Trophoblast cell (in vitro differentiated cells and primary cell): Measurements from ENCODE around the gene KRTAP10-5.

ENCODE experiments used
- DNase-seq, 2 donors: peaks; one replicate each; pipeline ENCODE4 v3.0.0-alpha.2; 2016
- H2AFZ ChIP-seq: 2 replicates; pipeline ENCODE4 v1.6.1; 2013; ENCODE audit warnings: low read length, moderate library complexity, mild to moderate bottlenecking; ENCODE audit not compliant: insufficient read depth, poor library complexity
- H2AK5ac ChIP-seq: 2 replicates; pipeline ENCODE4 v1.6.1; 2013; ENCODE audit warnings: mild to moderate bottlenecking, low read length
- H2BK120ac ChIP-seq: 2 replicates; pipeline ENCODE4 v1.6.1; 2013; ENCODE audit warnings: low read length, mild to moderate bottlenecking, moderate library complexity; ENCODE audit not compliant: insufficient read depth, poor library complexity
- H2BK12ac ChIP-seq: 2 replicates; pipeline ENCODE4 v1.6.1; 2013; ENCODE audit warnings: mild to moderate bottlenecking, low read length, moderate library complexity
- H2BK5ac ChIP-seq: 2 replicates; pipeline ENCODE4 v1.6.1; 2013; ENCODE audit warnings: low read length, low read depth, moderate library complexity, mild to moderate bottlenecking; ENCODE audit not compliant: poor library complexity
- H3K14ac ChIP-seq: 2 replicates; pipeline ENCODE4 v1.6.1; 2013; ENCODE audit warnings: mild to moderate bottlenecking, low read length
- H3K18ac ChIP-seq: 2 replicates; pipeline ENCODE4 v1.6.1; 2013; ENCODE audit warnings: mild to moderate bottlenecking, low read length
- H3K23ac ChIP-seq: 2 replicates; pipeline ENCODE4 v1.6.1; 2013; ENCODE audit warnings: low read length
- H3K27ac ChIP-seq: 2 replicates; pipeline ENCODE4 v1.5.1; 2013; ENCODE audit warnings: low read depth, mild to moderate bottlenecking, inconsistent platforms, low read length, moderate library complexity
- H3K27me3 ChIP-seq: 2 replicates; pipeline ENCODE4 v1.6.1; 2013; ENCODE audit warnings: inconsistent platforms, mild to moderate bottlenecking, low read length, moderate library complexity; ENCODE audit not compliant: insufficient read depth
- H3K36me3 ChIP-seq, 2 experiments: 1 replicate in 1 of 2; 2 replicates in 1 of 2; pipeline ENCODE4 v1.6.1; 2013; ENCODE audit warnings: low read length in 2 of 2, mild to moderate bottlenecking in 2 of 2, moderate library complexity in 1 of 2; ENCODE audit not compliant: insufficient read depth in 2 of 2, control insufficient read depth in 1 of 2
- H3K4ac ChIP-seq: 2 replicates; pipeline ENCODE4 v1.6.1; 2013; ENCODE audit warnings: low read depth, mild to moderate bottlenecking, low read length, moderate library complexity
- H3K4me1 ChIP-seq, 2 experiments: 1 replicate in 1 of 2; 2 replicates in 1 of 2; pipeline ENCODE4 v1.6.1; 2013; ENCODE audit warnings: low read length in 2 of 2, mild to moderate bottlenecking in 2 of 2, moderate library complexity in 1 of 2; ENCODE audit not compliant: insufficient read depth in 2 of 2, control insufficient read depth in 1 of 2
- H3K4me2 ChIP-seq: 2 replicates; pipeline ENCODE4 v1.6.1; 2013; ENCODE audit warnings: inconsistent platforms, mild to moderate bottlenecking, low read length, moderate library complexity
- H3K4me3 ChIP-seq: 2 replicates; pipeline ENCODE4 v1.5.1; 2013; ENCODE audit warnings: mild to moderate bottlenecking, low read depth, low read length, inconsistent platforms
- H3K79me1 ChIP-seq: one replicate; pipeline ENCODE4 v1.6.1; 2013; ENCODE audit warnings: low read length
- H3K79me2 ChIP-seq: 2 replicates; pipeline ENCODE4 v1.6.1; 2013; ENCODE audit warnings: low read length, mild to moderate bottlenecking; ENCODE audit not compliant: control insufficient read depth, insufficient read depth, poor library complexity
- H3K9ac ChIP-seq: 2 replicates; pipeline ENCODE4 v1.6.1; 2013; ENCODE audit warnings: mild to moderate bottlenecking, low read length
- H3K9me3 ChIP-seq: 2 replicates; pipeline ENCODE4 v1.6.1; 2013; ENCODE audit warnings: low read depth, mild to moderate bottlenecking, control low read depth, inconsistent platforms, low read length; ENCODE audit not compliant: insufficient read depth
- H4K12ac ChIP-seq: 2 replicates; pipeline ENCODE4 v1.6.1; 2013; ENCODE audit warnings: low read depth, mild to moderate bottlenecking, low read length, moderate library complexity
- H4K8ac ChIP-seq: 2 replicates; pipeline ENCODE4 v1.6.1; 2013; ENCODE audit warnings: low read depth, mild to moderate bottlenecking, low read length, moderate library complexity
- H4K91ac ChIP-seq: one replicate; pipeline ENCODE4 v1.6.1; 2013; ENCODE audit warnings: low read depth, mild to moderate bottlenecking, low read length, moderate library complexity
- WGBS: extraction: QIAGEN DNeasy Blood & Tissue Kit; methylation state at CpG from one replicate; pipeline ENCODE4 v1.1.7; 2013; ENCODE audit warnings: missing lambda C conversion rate; ENCODE audit not compliant: insufficient read length, insufficient coverage; ENCODE audit errors: extremely low coverage; 5-methylcytosine and 5-hydroxymethylcytosine counted together

KRTAP10-5 gene

GRCh38 chr21:44533121-44533890 is 47.1 kb downstream of the KRTAP10-5 start:
- H3K9me3 ChIP-seq = no peaks in the 10 kb centered on the region
- no CpG with 5 or more reads among the region's 37 CpGs for WGBS
- no peaks in the 10 kb centered on the region for H3K27me3 ChIP-seq
- no peak overlapping the region for H3K14ac ChIP-seq
- H2BK12ac ChIP-seq = no peak overlapping the region
- H3K4me3 ChIP-seq = no peak overlapping the region
- no peaks in the 10 kb centered on the region for H3K79me1 ChIP-seq
- no peaks in the 10 kb centered on the region for H3K79me2 ChIP-seq
- H4K8ac ChIP-seq = no peak overlapping the region
- H3K4me2 ChIP-seq = no peak overlapping the region
- no peaks in the 10 kb centered on the region for H3K4me1 ChIP-seq
- H2AFZ ChIP-seq = no peak overlapping the region
- H3K9ac ChIP-seq = no peak overlapping the region
- no peak overlapping the region for H4K12ac ChIP-seq
- H4K91ac ChIP-seq = no peak overlapping the region
- no peak overlapping the region for H2BK120ac ChIP-seq
- H3K4ac ChIP-seq = no peak overlapping the region
- H3K27ac ChIP-seq = no peak overlapping the region
- H2BK5ac ChIP-seq = no peak overlapping the region
- no peak overlapping the region for H3K23ac ChIP-seq
- H3K36me3 ChIP-seq = no peaks in the 10 kb centered on the region
- no peak for DNase-seq
- no peak overlapping the region for H3K18ac ChIP-seq
- H2AK5ac ChIP-seq = no peak overlapping the region

- Histone ChIP-seq H3K4ac (no peak overlapping the region), H3K9ac (no peak overlapping the region), H3K23ac (no peak overlapping the region), H2AK5ac (no peak overlapping the region), H4K8ac (no peak overlapping the region), H3K4me2 (no peak overlapping the region), H3K79me1 (no peaks in the 10 kb centered on the region), H3K79me2 (no peaks in the 10 kb centered on the region), H3K4me3 (no peak overlapping the region), H2BK5ac (no peak overlapping the region), H2BK12ac (no peak overlapping the region), H3K27me3 (no peaks in the 10 kb centered on the region), H4K91ac (no peak overlapping the region), H3K9me3 (no peaks in the 10 kb centered on the region), H3K27ac (no peak overlapping the region), H3K36me3 (no peaks in the 10 kb centered on the region), H4K12ac (no peak overlapping the region), H2BK120ac (no peak overlapping the region), H3K4me1 (no peaks in the 10 kb centered on the region), H2AFZ (no peak overlapping the region), H3K14ac (no peak overlapping the region), H3K18ac (no peak overlapping the region)
- WGBS = no CpG with 5 or more reads among the region's 16 CpGs
- no peak for DNase-seq
Observed at GRCh38 chr21:44532712-44533111, 47.7 kb downstream of the KRTAP10-5 start.

GRCh38 chr21:44531606-44532564 is 48.5 kb downstream of the KRTAP10-5 start:
- Histone ChIP-seq H3K9ac (no peak overlapping the region), H3K9me3 (no peaks in the 10 kb centered on the region), H3K14ac (no peak overlapping the region), H3K36me3 (no peaks in the 10 kb centered on the region), H3K79me2 (no peaks in the 10 kb centered on the region), H2AK5ac (no peak overlapping the region), H3K4me3 (no peak overlapping the region), H4K8ac (no peak overlapping the region), H2BK5ac (no peak overlapping the region), H3K79me1 (no peaks in the 10 kb centered on the region), H2AFZ (no peak overlapping the region), H3K27ac (no peak overlapping the region), H4K91ac (no peak overlapping the region), H2BK12ac (no peak overlapping the region), H3K4me1 (no peaks in the 10 kb centered on the region), H3K4ac (no peak overlapping the region), H3K27me3 (no peaks in the 10 kb centered on the region), H3K18ac (no peak overlapping the region), H4K12ac (no peak overlapping the region), H3K4me2 (no peak overlapping the region), H3K23ac (no peak overlapping the region), H2BK120ac (no peak overlapping the region)
- WGBS = no CpG with 5 or more reads among the region's 30 CpGs
- DNase-seq = no peak

- H3K27me3 ChIP-seq = no peaks in the 10 kb centered on the region
- no peak overlapping the region for H2BK120ac ChIP-seq
- H4K12ac ChIP-seq = no peak overlapping the region
- no peak overlapping the region for H3K4me3 ChIP-seq
- H3K14ac ChIP-seq = no peak overlapping the region
- no peak overlapping the region for H3K4ac ChIP-seq
- H3K4me1 ChIP-seq = no peaks in the 10 kb centered on the region
- H2BK12ac ChIP-seq = no peak overlapping the region
- no peak overlapping the region for H4K91ac ChIP-seq
- no peak overlapping the region for H3K4me2 ChIP-seq
- no peak overlapping the region for H2AK5ac ChIP-seq
- H2AFZ ChIP-seq = no peak overlapping the region
- H3K9ac ChIP-seq = no peak overlapping the region
- no peak for DNase-seq
- H3K23ac ChIP-seq = no peak overlapping the region
- no peak overlapping the region for H3K18ac ChIP-seq
- no peaks in the 10 kb centered on the region for H3K9me3 ChIP-seq
- H3K79me2 ChIP-seq = no peaks in the 10 kb centered on the region
- H2BK5ac ChIP-seq = no peak overlapping the region
- no peaks in the 10 kb centered on the region for H3K79me1 ChIP-seq
- no peaks in the 10 kb centered on the region for H3K36me3 ChIP-seq
- no peak overlapping the region for H4K8ac ChIP-seq
- H3K27ac ChIP-seq = no peak overlapping the region
- WGBS = no CpG with 5 or more reads among the region's 23 CpGs
Observed at GRCh38 chr21:44530903-44531605, 49.4 kb downstream of the KRTAP10-5 start.
